Gastroesophageal sphincter (tissue), 3 donors: ENCODE results near the gene SETBP1.

ENCODE experiments used
- EP300 ChIP-seq: sonication (generic); formaldehyde crosslinking; IDR thresholded peaks from one replicate; pipeline ENCODE4 v1.6.1; 2017; ENCODE audit warnings: antibody characterized with exemption, mild to moderate bottlenecking
- POLR2A ChIP-seq, 2 donors: fragments of 450-650 bp; IDR thresholded peaks; one replicate each; pipeline ENCODE4 v1.6.1; 2017; ENCODE audit warnings: antibody characterized with exemption in 2 of 2, mild to moderate bottlenecking in 2 of 2, moderate library complexity in 1 of 2
- TF ChIP-seq, protein P1 (sequence below), 4 experiments: fragments of 200-600 bp in 2 of 4; fragments of 450-650 bp in 2 of 4; sonication (generic) in 1 of 4; IDR thresholded peaks; one replicate each; pipeline ENCODE4 v1.5.1; 2017 to 2019; ENCODE audit warnings: antibody characterized with exemption in 4 of 4, mild to moderate bottlenecking in 2 of 4, moderate library complexity in 2 of 4

DNA sequence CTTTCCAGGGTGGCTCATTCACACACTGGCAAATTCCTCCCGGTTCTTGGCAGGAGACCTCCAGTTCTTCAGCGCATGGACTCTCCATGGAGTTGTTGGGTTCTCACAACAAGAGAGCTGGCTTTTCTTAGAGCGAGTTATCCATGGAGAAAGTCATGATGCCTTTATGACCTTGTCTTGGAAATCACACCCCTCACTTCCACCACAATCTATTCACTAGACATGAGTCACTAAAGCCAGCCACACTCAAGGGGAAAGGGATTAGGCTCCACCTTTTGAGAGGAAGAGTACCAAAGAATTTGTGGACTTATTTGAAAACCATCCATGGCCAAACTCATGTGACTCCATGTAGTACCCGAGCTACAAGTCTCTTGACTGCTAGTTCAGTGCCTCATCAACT, 160.5 kb downstream of the SETBP1 start:
- TF ChIP-seq EP300 = no peak
- TF ChIP-seq, protein P1, sequence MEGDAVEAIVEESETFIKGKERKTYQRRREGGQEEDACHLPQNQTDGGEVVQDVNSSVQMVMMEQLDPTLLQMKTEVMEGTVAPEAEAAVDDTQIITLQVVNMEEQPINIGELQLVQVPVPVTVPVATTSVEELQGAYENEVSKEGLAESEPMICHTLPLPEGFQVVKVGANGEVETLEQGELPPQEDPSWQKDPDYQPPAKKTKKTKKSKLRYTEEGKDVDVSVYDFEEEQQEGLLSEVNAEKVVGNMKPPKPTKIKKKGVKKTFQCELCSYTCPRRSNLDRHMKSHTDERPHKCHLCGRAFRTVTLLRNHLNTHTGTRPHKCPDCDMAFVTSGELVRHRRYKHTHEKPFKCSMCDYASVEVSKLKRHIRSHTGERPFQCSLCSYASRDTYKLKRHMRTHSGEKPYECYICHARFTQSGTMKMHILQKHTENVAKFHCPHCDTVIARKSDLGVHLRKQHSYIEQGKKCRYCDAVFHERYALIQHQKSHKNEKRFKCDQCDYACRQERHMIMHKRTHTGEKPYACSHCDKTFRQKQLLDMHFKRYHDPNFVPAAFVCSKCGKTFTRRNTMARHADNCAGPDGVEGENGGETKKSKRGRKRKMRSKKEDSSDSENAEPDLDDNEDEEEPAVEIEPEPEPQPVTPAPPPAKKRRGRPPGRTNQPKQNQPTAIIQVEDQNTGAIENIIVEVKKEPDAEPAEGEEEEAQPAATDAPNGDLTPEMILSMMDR (IDR thresholded peaks at IDR 0.05) = no peak
- TF ChIP-seq POLR2A (IDR thresholded peaks at IDR 0.05) = no peak
